HFFc6 (cell line): ENCODE results near the gene POC1B. TPM values are rescaled to one million over a fixed set of nuclear protein-coding genes. Genes with fewer than 3 reads are reported as not detected.

ENCODE experiments used
- DNase-seq: peaks from one replicate; pipeline ENCODE4 v3.0.0-alpha.2; 2018
- H3K27ac Mint-ChIP-seq: 2 replicates; pipeline ENCODE4 v1.8.0; 2020; ENCODE audit warnings: mild to moderate bottlenecking, mixed read lengths
- H3K27me3 Mint-ChIP-seq: 2 replicates; pipeline ENCODE4 v1.8.0; 2021; ENCODE audit warnings: mild to moderate bottlenecking, moderate library complexity, mixed read lengths; ENCODE audit not compliant: insufficient read depth
- H3K36me3 Mint-ChIP-seq: 2 replicates; pipeline ENCODE4 v1.8.0; 2021; ENCODE audit warnings: low read depth, mixed read lengths
- H3K4me1 Mint-ChIP-seq: 2 replicates; pipeline ENCODE4 v1.8.0; 2020; ENCODE audit warnings: low read depth, mixed read lengths
- H3K4me3 Mint-ChIP-seq: 2 replicates; pipeline ENCODE4 v1.8.0; 2020; ENCODE audit warnings: mild to moderate bottlenecking, moderate library complexity, mixed read lengths
- H3K9me3 Mint-ChIP-seq: 2 replicates; pipeline ENCODE4 v1.8.0; 2020; ENCODE audit warnings: mild to moderate bottlenecking, mixed read lengths
- total RNA-seq, 6 experiments: library from RNA; stranded (reverse); fragmentation: NEBNext Ultra II Directional; extraction: Animal tissue kit (Norgen Biotek cat#: 25700); gene quantifications; 2 replicates in 1 of 6; 3 replicates in 5 of 6; pipeline ENCODE4 v1.2.3, GENCODE V29; 2021
- TF ChIP-seq, protein P1 (sequence below): fragments of 200-600 bp; sonication (generic); IDR thresholded peaks from 2 replicates; pipeline ENCODE4 v1.5.0; 2021; ENCODE audit warnings: antibody characterized with exemption, mild to moderate bottlenecking

The POC1B gene
- total RNA-seq, 6 experiments from 2014 or later = 10.4 to 12.6 (median 11.1) TPM

DNA sequence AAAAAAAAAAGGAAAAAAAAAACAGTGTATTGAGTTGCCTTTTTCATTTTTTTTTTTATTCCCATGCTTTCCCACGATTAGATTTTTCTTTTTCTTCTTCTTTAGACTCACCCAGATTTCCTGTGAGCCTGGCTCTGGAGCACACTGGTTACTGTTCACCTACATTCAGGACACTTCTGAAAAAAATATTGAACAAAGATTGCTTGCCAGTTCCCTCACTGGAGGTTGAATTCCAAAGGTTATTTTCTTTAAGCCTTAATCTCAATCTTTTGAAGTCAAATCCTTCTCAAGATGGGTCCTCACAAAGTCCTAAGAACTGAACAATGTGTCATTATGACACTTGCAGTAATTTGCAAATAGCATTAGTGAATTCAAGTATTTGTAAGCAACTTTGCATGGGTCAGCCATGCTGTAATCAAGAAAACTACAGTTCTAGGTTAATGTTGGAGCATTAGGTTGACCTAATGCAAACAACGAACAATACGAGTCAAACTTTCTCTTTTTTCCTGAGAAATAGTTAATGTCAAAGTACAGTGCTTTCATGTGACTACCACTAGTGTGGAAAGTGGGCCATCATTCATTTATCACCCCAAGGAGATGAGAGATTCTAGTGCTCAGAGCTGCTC is 124.3 kb downstream of the POC1B start:
- H3K4me1 Mint-ChIP-seq = peaks cover 7% of the 10 kb centered on the region; the same call in 1 of the 2 replicates
- no peaks in the 10 kb centered on the region for H3K9me3 Mint-ChIP-seq
- no peaks in the 10 kb centered on the region for H3K36me3 Mint-ChIP-seq
- no peaks in the 10 kb centered on the region for H3K27me3 Mint-ChIP-seq
- DNase-seq = no peak
- H3K27ac Mint-ChIP-seq = no peak overlapping the region
- no peak overlapping the region for H3K4me3 Mint-ChIP-seq
- TF ChIP-seq, protein P1, sequence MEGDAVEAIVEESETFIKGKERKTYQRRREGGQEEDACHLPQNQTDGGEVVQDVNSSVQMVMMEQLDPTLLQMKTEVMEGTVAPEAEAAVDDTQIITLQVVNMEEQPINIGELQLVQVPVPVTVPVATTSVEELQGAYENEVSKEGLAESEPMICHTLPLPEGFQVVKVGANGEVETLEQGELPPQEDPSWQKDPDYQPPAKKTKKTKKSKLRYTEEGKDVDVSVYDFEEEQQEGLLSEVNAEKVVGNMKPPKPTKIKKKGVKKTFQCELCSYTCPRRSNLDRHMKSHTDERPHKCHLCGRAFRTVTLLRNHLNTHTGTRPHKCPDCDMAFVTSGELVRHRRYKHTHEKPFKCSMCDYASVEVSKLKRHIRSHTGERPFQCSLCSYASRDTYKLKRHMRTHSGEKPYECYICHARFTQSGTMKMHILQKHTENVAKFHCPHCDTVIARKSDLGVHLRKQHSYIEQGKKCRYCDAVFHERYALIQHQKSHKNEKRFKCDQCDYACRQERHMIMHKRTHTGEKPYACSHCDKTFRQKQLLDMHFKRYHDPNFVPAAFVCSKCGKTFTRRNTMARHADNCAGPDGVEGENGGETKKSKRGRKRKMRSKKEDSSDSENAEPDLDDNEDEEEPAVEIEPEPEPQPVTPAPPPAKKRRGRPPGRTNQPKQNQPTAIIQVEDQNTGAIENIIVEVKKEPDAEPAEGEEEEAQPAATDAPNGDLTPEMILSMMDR = no peak

DNA sequence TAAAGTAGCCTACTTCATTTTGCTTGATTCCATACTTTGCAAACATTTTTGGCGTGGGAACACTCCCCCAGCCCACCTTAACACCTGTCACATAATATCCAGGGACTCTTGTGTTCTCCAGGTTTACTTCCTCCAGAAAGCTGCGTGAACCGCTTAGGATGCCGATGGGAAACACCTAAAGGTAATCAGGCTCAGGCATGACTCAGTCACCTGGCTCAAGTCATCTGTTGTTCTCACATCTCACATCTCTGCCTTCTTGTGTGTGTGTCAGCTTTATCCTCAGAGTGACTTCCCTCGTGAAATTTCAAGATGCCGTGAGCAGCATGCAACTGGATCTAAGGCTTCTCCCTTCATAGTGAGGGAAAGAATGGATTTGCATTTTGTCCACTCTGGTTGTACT is 125.4 kb downstream of the POC1B start:
- no peak overlapping the region for H3K27ac Mint-ChIP-seq
- H3K27me3 Mint-ChIP-seq = no peaks in the 10 kb centered on the region
- no peaks in the 10 kb centered on the region for H3K4me1 Mint-ChIP-seq
- H3K36me3 Mint-ChIP-seq = no peaks in the 10 kb centered on the region
- no peak overlapping the region for H3K4me3 Mint-ChIP-seq
- no peak for DNase-seq
- no peaks in the 10 kb centered on the region for H3K9me3 Mint-ChIP-seq
- TF ChIP-seq, protein P1 = no peak

DNA sequence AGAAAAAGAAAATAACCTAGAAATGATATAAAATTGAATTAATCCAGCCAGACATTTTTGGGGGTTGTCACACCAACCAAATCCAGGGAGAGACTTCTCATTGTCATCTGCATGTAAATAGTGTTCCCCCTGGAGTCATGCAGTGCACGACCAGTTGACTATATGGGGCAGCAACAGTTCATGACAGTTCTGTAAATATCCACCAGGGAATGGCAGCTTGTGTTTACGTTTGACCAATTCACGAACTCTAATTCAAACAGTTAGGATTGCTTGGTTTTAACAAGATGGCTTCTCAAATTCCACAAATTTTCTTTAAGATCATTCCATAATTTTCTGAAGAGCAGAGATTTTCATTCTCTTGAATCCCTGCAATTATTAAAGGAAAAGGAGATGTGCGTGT is 130.1 kb downstream of the POC1B start:
- DNase-seq = no peak
- no peaks in the 10 kb centered on the region for H3K9me3 Mint-ChIP-seq
- H3K4me1 Mint-ChIP-seq = peaks cover 14% of the 10 kb centered on the region
- H3K36me3 Mint-ChIP-seq = no peaks in the 10 kb centered on the region
- H3K27ac Mint-ChIP-seq = no peak overlapping the region
- H3K27me3 Mint-ChIP-seq = no peaks in the 10 kb centered on the region; the same call in 1 of the 2 replicates
- TF ChIP-seq, protein P1 = no peak
- H3K4me3 Mint-ChIP-seq = no peak overlapping the region

DNA sequence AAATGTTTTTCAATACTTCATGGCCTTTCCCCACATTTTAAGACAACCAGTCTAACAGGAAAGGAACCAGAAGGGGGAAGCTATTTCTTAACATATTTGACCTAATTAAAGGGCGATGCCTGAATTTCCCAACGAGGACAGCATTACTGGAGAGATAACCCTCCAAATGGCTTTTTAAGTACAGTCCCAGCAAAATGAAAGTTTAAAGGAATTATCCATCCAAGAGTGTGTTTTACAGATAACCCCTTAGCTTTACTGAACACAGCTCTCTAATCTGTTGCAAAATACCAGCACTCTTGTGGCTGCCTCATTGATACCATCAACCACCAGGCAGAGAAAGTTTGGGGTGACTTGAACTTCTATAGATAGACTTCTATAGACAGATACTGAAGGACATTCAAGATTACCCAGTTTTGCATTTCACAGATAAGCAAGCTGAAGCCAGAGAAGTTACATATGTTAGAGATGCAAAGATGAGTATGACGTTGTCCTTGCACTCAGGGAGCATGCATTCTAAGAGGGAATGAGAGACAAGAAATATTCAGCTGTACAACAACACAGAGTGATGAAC is 132.2 kb downstream of the POC1B start:
- no peaks in the 10 kb centered on the region for H3K36me3 Mint-ChIP-seq
- H3K27me3 Mint-ChIP-seq = no peaks in the 10 kb centered on the region; the same call in 1 of the 2 replicates
- H3K4me1 Mint-ChIP-seq = peaks cover 28% of the 10 kb centered on the region
- H3K4me3 Mint-ChIP-seq = no peak overlapping the region
- no peak for DNase-seq
- no peak overlapping the region for H3K27ac Mint-ChIP-seq
- H3K9me3 Mint-ChIP-seq = no peaks in the 10 kb centered on the region
- TF ChIP-seq, protein P1 = no peak

DNA sequence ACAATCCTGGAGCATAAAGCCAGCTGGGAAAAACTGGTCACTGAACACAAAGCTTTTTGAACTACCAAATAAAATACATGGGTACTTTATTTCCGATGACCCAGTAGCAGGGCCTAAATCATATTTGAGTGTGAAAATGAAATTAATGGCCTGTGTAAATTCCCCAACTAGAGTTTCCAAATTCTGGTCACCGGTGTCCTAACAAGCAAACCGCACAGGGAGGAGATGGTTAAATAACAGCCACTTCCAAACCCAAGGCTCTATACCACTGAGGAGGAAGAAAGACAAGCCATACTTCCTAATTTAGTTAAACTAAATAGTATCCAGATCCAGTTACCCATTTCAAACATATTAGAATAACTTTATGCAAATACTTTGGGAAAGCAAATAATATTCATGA is 133.5 kb downstream of the POC1B start:
- DNase-seq = no peak
- Mint-ChIP-seq H3K9me3 (no peaks in the 10 kb centered on the region), H3K36me3 (no peaks in the 10 kb centered on the region), H3K4me1 (peaks cover 28% of the 10 kb centered on the region), H3K4me3 (no peak overlapping the region), H3K27ac (no peak overlapping the region), H3K27me3 (no peaks in the 10 kb centered on the region; the same call in 1 of the 2 replicates)
- TF ChIP-seq, protein P1 = no peak
